GM18858 (cell line): ENCODE data around the gene PACS1.
"Not testable (repeated sequence)": the region's sequence is repeated elsewhere in the genome, so short reads cannot be mapped to it uniquely, and the experiment has no call there.

Source experiments
- ATAC-seq: cut with Tn5 transposase; IDR thresholded peaks from one replicate; pipeline ENCODE4 v1.9.1; 2021; ENCODE audit not compliant: unreplicated experiment

The PACS1 gene

DNA sequence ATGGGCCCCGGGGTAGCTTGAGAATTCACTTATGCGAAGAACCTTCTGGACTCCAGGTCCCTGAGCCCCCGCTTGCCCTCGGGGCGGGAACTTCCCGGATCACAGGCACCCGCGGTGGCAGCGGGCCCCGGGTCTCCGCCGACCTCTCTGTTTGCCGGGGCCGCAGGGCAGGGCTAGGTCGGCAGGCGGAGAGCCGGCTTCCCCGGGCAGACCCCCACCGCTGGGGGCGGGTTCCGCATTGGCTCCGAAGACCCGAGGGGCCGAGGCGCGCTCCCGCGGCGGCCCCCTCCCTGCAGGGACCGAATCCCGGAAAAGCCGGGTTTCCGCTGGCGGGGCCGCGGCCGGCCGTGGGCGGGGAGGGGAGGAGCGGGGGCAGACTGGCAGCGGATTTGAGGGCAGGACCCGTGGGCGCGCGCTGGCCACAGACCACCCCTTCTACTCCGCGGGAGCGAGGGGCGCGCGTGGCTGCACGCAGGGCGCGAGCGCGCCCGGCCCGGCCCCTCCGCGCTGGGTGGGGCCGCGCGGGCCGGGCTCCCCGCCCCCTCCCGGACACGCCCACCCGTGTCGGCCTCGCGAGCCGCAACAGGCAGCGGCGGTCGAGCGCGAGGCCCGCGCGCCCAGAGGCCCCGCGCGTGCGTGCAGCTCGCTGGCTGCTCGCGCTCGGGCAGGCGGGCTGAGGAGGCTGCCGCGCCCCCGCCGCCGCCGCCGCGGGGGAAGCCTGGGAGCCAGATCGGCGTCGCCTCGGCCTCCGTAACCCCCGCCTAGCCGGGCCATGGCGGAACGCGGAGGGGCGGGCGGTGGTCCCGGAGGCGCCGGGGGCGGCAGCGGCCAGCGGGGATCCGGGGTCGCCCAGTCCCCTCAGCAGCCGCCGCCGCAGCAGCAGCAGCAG, at the start of gene PACS1:
PACS1 (plus strand) TSS at position 558 of the 889 bp plus-strand sequence; CDS start at position 773, 215 bp downstream.
- no peak for ATAC-seq

DNA sequence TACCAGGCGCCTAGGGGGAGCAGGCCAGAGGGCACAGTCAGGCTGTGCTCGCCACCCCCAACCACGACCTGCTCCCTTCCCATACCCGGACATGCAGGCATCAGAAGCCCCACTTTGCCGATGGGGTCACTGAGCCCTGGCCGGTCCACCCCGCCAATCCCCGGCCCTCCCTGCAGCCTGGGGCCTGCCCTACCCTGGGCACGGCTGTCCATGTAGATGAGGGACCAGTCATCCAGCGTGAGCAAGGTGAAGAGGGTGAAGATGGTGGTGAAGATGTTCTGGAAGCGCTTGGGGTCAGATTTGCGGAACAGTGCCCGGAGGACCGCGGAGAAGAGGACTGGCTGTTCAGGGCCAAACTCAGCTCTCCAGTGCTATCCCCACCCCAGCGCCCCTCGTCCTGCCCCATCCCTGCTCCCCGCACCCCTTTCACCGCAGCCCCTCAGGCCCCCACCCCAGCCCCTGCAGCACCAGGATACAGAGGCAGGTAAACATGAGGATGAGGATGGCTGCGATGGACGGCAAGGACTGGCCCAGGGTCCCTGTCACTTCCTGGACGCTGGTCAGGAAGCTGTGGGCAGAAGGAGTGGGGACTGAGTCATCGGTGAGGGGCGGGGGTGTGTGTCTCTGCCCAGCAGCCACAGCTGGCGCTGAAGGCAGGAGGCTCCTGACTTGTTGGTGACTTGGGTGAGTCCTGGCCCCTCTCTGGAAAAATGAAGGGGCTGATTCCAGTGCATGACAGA, 49.3 kb upstream of the PACS1 start:
- ATAC-seq = no peak

DNA sequence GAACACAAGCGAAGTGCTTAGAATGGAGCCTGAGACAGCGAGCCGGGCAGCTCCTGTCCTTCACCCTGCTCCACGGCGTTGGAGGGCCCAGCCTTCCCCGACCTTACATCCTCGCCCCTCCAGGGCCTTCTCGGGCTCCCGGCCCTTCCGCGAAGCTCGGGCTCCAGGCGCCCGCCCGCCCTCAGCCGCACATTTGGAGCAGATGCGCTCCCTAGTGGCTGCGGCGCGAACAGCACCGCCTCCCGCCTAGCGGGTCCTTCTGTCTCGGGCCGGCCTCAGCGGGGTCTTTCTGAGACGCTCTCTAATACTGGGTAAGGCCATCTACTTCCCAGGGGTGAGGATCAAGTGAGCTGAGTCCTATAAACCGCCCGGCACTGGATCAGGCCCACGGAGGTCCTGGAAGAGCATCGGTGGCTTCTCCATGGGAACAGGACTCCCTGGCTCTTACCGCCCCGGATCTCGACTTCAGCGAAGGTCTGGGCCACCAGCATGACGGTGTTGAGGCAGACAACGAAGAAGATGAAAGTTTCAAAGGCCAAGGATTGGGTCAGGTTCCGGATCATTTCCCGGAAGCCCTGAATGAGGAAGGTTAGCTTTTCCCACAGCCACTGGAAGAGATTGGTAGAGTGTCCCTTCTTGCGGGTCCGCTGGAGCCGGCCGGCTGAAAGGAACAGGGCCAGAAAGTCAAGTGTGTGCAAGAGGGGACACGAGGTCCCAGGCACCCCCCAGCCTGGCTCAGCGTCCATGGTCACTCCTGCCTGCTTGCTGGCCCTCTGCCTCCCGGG, 47.5 kb upstream of the PACS1 start:
- no peak for ATAC-seq

DNA sequence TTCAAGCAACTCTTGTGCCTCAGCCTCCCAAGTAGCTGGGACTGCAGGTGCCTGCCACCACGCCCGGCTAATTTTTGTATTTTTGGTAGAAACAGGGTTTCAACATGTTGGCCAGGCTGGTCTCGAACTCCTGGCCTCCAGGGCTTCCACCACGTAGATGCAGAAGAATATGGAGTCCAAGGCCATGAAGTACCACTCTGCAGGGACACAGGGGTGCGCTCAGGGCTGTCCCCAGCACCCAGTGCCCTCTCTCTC, 47.0 kb upstream of the PACS1 start:
- not testable (repeated sequence) for ATAC-seq

DNA sequence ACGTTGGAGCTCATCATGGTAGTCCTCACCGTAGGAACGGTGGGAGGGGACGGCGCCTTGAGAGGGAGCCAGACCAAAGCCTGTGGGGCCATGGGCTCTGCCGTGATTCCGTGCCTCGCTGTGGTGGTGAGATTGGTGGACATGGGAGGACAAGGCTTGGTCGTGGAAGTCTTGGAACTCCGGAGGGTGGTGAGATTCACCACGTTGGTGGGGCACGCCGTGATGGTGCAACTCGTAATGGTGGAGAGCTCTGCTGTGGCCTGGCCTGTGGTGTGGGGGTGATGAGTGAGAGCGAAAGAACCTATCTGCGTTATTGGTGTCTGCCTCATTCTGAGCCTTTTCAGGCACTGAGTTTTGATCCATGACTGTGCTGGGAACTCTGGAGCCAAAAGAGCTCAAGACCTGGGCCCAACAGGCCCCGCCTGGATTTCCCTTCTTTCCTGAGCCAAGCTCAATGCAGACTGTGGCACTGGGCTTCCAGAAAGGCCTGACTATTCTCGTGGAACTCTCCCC, 44.0 kb upstream of the PACS1 start, which contains the start of gene CATSPER1:
CATSPER1 (minus strand) TSS at position 463 of the 513 bp plus-strand sequence; CDS start at position 363, 100 bp downstream.
- ATAC-seq = no peak

DNA sequence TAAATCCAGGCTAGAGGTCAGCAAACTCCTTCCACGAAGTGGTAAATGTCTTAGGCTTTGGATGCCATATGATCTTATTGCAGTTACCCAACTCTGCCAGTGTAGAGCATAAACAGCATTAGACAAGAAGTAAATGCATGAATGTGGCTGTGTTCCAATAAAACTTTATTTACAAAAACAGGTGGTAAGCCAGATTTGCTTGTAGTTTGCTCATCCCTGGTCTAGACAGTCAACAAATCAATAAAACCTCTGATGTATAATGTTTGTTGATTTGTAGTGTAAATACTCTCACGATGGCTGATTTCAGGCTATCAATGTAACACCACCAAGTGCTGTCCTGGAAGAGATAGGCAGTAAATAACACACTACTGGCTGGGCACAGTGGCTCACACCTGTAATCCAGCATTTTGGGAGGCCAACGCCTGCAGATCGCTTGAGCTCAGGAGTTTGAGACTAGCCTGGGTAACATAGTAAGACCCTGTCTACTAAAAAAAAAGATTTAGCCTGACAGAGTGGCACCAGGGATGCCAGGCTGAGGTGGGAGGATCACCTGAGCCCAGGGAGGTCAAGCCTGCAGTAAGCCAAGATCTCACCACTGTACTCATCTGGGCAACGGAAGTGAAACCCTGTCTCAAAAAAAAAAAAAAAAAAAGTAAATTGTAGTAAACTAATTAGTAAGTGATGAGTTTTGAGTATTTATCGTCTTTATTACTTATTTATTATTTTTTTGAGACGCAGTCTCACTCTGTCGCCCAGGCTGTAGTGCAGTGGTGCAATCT, 36.9 kb upstream of the PACS1 start:
- ATAC-seq = no peak

DNA sequence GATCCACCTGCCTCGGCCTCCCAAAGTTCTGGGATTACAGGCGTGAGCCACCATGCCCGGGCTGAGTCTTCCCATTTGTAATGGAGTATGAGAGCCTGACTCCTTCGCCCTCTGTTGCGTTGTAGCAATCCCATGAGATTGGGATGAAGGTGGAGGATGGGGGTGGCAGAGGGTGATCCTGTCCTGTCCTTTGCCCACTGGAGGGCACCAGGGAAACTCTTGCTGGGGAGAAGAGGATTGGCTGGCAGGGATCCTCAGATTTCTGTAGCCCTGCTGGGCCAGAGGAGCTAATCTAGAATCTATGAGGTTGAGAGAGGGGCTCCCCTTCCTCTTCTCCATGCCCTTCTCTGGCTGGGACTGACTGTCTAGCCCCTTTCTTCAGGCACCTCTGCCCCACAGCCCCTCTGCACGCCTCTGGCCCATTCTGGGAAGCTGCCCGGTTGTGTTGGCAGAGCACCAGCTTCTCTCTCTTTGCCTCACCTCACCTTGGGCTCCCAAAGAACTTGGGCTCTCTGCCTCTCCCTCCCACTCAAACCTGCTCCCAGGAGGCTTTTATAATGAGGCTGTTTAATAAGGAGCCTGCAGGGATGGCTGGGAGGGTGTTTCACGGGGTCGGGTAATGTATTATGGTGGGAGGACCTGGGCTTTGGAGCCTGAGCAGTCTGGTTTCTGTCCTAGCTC, 34.3 kb upstream of the PACS1 start:
- ATAC-seq = no peak

DNA sequence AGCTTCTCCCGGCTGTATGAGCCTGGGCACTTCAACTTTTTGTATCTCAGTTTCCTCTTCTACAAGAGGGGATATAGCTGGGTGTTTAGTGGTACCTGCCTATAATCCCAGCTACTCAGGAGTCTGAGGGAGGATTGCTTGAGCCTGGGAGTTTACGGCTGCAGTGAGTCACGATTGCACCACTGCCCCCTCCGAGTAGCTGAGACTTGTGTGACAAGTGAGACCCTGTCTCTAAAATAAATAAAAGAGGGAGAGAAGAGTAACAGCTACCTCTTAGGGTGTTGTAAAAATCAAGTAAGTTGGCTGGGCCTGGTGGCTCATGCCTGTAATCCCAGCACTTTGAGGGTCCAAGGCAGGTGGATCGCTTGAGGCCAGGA, 33.8 kb upstream of the PACS1 start:
- ATAC-seq = no peak

DNA sequence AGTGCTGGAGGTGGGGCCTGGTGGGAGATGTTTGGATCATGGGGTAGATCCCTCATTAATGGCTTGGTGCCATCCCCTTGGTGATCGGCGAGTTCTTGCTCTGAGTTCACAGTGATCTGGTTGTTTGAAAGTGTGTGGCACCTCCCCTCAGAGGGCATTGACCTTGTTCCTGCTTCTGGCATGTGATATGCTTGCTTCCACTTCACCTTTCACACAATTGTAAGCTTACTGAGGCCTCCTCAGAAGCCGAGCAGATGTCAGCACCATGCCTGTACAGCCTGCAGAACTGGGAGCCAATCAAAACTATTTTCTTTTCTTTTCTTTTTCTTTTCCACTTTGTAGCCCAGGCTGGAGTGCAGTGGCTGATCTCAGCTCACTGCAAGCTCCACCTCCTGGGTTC, 32.7 kb upstream of the PACS1 start:
- no peak for ATAC-seq

DNA sequence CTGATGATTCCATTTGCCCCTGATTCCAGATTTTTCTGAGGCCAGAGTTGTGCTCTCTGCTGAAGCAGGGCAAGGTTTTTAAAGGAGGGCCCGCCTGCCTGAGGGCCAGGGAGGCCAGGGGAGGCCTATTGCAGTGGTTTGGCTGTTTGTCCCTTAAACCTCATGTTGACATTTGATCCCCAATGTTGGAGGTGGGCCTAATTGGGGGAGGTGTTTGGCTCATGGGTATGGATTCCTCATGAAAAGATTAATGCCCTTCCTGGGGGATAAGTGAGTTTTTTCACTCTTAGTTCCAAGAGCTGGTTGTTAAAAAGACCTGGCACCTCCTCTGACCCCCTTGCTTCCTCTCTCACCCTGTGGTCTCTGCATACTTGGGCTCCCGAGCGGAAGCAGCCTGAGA, 30.3 kb upstream of the PACS1 start:
- no peak for ATAC-seq

DNA sequence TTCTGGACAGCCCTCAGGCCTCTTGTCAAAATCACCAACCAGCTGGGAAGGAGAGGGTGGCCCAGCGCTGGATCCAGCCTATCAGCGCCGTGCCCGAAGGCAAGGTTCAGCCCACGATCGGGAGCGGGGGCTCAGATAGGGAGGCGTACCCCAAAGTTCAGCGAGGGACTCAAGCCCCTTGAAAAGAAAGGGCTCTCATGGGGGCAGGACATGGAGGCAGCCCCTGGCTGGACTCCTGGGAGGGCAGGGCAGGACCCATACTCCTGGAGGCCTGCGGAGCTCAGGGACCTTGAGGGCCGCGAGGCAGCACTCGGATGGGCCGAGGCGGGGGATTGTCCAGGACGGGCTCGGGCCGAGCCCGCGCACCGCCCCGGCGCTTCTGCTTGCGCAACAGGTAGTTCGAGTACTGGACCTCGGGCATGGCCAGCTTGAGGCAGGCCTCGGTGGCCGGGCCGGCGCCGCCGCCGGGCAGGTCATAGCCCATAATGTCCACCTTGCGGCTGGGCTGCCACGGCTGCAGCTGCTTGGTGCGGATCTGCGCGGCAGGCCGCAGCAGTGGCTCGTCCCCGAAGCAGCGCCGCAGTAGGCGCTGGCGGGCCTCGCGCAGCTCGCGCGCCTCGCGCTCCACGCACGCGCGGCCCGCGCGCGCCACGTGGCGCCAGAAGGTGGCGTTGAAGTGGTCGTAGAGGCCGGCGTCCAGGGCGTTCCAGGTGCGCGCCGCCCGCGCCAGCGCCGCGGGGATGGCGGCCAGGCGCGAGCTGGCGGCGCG, 27.7 kb upstream of the PACS1 start:
- ATAC-seq = no peak

DNA sequence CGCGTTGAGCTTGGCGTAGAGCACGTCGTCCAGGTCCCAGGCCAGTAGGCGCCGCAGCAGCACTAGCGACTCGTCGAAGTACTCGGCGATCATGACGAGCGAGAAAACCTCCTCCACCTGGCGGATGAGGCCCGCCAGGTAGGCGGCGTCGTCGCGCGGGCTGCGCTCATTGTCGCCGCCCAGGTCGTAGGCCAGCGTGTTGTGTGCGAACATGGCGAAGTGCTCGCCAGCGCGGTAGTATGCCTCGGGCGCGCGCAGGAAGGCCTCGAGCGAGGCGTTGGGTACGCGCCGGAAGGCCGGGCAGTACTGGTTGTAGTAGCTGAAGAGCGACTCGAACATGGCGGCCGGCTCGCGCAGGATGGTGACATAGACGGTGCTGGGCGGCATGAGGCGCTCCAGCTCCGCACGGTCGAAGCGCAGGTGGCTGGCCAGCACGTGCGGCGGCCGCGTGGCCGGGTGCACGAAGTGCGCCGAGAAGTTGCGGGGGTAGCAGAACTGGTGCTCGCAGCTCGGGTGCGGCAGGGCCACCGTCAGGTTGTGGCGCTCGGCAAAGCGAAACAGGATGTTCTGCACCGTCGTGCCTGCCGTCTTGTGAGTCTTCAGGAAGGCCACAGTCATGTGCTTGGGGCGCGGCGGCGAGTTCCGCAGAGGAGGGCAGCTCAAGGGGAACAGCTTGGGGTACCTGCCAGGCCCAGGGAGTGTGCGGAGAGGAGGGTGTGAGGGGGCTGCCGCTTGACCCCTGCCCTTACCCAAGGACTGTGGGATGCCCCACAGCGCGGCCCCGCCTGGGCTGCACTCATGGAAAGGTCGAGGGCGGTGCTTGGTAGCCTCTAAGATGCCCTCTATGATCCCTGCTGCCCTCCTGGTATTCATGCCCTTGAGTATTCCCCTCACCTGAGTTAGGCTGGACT, 26.8 kb upstream of the PACS1 start:
- no peak for ATAC-seq

DNA sequence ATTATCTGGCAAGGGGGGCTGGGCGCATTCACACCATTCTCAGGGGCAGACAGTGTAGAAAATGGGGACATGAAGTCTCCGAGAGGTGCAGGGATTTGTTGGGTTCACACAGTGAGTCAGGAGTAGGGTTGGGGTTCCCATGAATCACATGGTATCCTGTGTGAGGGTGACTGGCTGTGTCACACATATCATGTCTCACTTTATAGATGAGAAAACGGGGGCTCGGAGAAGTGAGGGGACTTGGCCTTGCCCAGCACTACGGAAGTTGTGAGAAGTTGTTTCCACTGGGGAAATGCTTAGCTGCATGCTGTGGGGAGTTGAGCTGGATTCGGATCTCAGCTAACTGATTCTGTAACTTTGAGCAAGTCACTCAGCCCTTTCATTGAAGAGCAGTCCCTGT, 25.3 kb upstream of the PACS1 start:
- no peak for ATAC-seq

DNA sequence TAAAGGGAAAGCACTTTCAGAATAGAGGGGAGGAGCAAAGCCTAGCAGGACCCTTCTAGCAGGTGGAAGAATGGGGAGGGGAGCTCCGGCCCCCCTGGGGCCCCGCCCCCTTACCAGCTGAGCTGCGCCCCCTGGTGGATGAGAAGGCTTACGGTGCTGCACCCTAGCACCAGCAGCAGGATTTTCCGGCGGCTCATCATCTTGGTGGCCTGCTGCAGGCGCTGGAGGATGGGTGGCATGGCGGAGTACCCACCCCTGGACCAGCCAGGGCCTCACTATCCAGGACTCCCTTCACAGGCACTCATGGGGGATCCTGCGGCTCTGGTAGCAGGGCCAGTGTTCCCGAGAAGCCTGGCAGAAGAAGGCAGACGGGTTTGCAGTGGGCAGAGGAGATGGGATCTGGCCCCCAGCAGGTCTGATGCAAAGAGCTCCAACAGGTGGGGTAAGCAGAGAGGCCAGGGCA, 24.9 kb upstream of the PACS1 start:
- peak; percentile 46 for ATAC-seq

DNA sequence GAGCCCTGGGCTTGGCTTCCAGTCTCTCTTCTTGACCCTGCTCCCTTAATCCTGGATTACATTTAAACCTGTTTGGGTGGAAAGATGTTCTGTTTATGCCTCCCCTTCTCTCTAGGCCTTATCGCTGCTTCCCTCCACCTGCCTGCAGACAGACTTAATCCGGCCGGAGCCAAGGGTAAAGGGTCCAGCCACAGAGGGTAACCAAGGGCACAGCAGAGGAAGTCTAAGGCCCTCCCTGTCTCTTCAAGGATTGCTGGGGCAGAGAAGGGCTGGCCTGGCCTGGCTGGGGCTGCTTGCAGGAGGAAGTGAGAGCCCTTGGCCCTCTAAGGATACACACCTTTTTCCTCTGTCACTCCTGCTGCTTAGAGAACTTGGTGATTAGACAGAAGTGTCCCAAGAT, 23.2 kb upstream of the PACS1 start:
- ATAC-seq = no peak

DNA sequence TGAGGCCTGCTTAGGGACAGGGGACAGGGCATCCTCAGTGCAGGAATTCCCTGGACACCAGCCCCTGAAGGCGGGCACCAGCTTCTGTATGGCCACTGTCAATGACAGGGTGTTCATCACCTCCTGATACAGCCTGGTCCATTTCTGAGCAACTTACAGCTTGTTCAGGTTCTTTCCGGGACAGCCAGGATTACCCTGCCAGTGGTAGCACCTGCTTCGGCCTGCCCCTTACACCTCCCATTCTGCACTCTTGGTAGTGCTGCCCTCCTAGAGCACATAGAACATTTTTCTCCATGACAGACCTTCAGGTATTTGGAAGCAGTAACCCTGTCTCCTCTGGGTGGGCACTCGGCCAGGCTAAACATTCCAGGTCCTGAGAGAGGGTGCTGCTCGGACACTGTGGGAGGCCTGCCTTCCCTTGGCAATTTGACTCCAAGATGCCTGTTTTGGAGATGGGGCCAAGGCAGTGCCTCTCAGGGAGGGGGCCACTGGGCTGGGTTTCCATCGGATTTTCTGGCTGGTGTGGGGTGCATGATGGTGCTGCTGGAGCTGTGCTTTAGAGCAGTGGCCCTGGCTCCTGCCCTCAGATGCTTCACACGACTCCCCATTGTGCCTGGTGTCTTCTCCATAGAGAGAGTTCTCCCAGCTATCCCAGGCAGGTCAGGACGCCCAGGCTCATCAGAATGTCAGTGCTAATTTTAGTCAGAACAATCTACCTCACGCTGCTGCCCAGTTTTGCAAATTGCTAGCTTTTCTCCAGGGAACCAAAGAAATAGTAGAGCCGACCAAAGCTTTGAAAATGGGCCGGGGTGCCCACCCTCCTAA, 22.3 kb upstream of the PACS1 start:
- ATAC-seq = no peak

DNA sequence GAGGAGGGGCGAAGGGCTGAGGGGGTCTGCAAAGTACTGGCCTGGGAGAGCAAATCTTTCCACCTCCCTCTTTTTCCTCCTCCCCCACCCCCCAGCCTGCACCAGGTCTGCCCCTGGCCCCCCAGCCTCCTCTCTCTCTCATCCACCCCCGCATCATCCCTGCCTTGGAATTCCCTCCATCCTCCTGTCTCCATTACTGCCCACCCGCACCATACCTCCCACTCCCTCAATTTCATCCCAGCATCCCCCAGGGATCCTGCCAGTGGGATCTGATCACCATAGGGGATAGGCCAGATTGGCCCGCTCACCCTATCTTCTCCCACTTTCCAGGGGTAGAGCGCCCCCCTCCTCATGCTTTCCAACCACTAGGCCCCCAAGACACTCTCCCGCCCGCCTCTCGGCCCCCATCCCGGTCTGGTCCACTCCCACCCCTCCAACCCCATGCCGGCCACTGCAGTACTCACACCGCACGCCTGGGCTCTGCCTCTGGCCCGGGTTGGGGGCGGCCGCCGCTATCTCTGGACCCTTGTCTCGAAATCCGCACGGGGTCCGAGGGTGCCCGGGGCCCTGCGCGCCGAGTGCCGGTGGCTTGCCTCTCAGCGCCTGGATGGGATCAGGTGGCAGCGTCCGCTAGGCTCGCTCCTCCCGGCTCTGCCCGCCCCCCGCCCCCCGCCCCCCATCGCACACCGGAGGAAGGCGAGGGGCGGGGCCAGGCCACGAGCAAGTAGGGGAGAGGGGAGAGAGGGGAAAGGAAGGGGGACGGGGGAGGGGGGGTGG, 21.3 kb upstream of the PACS1 start, which contains the start of gene GAL3ST3:
GAL3ST3 (minus strand) TSS at position 615 of the 777 bp plus-strand sequence. CDS start 3,746 bp downstream, outside the sequence.
- no peak for ATAC-seq
